Ovary (tissue), 9 donors: Measurements from ENCODE around the gene GALNT10. TPM values are rescaled to one million over a fixed set of nuclear protein-coding genes. Genes with fewer than 3 reads are reported as not detected.
A peak's percentile ranks its signal among the peaks of the same experiment; 100 is the strongest.

Experiments
- DNase-seq, 5 donors: peaks; one replicate each; pipeline ENCODE4 v3.0.0-alpha.2; 2019 to 2020
- H3K27ac ChIP-seq, 2 donors: fragments of 200-600 bp; one replicate each; pipeline versions ENCODE4 v1.5.1 to v1.8.0; 2019 to 2022
- H3K27me3 ChIP-seq: fragments of 200-600 bp; one replicate; pipeline ENCODE4 v1.8.0; 2022
- H3K36me3 ChIP-seq: fragments of 200-600 bp; sonication (generic); one replicate; pipeline ENCODE4 v1.5.1; 2019
- H3K4me1 ChIP-seq: one replicate; pipeline ENCODE4 v1.8.1; 2013; ENCODE audit warnings: mild to moderate bottlenecking, moderate library complexity; ENCODE audit not compliant: insufficient read depth
- H3K4me3 ChIP-seq: fragments of 200-600 bp; sonication (generic); one replicate; pipeline ENCODE4 v1.5.1; 2017
- H3K9me3 ChIP-seq, 2 donors: fragments of 200-600 bp in 1 of 2; sonication (generic) in 1 of 2; one replicate each; pipeline versions ENCODE4 v1.5.1 to v1.8.1; 2013 to 2019; ENCODE audit warnings: mild to moderate bottlenecking in 1 of 2, moderate library complexity in 1 of 2
- CTCF ChIP-seq, 3 donors: fragments of 450-650 bp in 2 of 3; fragments of 200-600 bp in 1 of 3; IDR thresholded peaks; one replicate each; pipeline versions ENCODE4 v1.5.1 to v1.8.0; 2016 to 2022; ENCODE audit warnings: antibody characterized with exemption in 3 of 3, mild to moderate bottlenecking in 1 of 3
- EP300 ChIP-seq: sonication (generic); formaldehyde crosslinking; IDR thresholded peaks from one replicate; pipeline ENCODE4 v1.6.1; 2017; ENCODE audit warnings: antibody characterized with exemption
- POLR2A ChIP-seq: fragments of 450-650 bp; IDR thresholded peaks from one replicate; pipeline ENCODE4 v1.6.1; 2017; ENCODE audit warnings: antibody characterized with exemption, mild to moderate bottlenecking, moderate library complexity
- WGBS, 3 donors: extraction: QIAGEN DNeasy Blood & Tissue Kit in 1 of 3; methylation state at CpG; one replicate each; pipeline versions ENCODE4 v1.1.5 to v1.1.7; 2013 to 2017; 5-methylcytosine and 5-hydroxymethylcytosine counted together
- intact Hi-C, 4 donors: fragments of 100-400 bp; cut with DNase I; formaldehyde crosslinking; loops; one replicate each; pipeline versions ENCODE4 v1.11.0 to v1.15.1; 2022 to 2023
- polyA plus RNA-seq, 2 donors: library from polyadenylated mRNA; stranded (reverse); fragments of 200-250 nt in 1 of 2; fragments of 350-450 nt in 1 of 2; fragmentation: Illumina TruSeq in 1 of 2; extraction: RNeasy Lipid Tissue Mini Kit (QIAGEN cat#74804) in 1 of 2; gene quantifications; one replicate each; pipeline ENCODE4 v1.2.3, GENCODE V29; 2013 to 2014
- total RNA-seq, 7 donors: library from RNA; depleted of rRNA in 2 of 7; stranded (reverse); fragments of >200 nt in 2 of 7; fragmentation: NEBNext Ultra II Directional in 3 of 7; extraction: Animal tissue kit (Norgen Biotek cat#: 25700) in 3 of 7; gene quantifications; one replicate each; pipeline versions ENCODE4 v1.1.0 to v1.2.4, GENCODE V29; 2016 to 2023
- donor health status: DM: no; HTN: no; CAD: no; lungs with moderate emphysema.
- donor health status: DM: no; HTN: no; CAD: no.
- donor health status: Bipolar disorder and iron deficiency.
- donor health status: DM: yes; HTN: yes; CAD: no.
- donor health status: DM: no; HTN: no; CAD: no.
- donor health status: DM: yes; HTN: yes; CAD: no.

The GALNT10 gene
- total and polyA plus RNA-seq, 9 donors: 34.5 to 206 (median 88.7) TPM

GRCh38 chr5:154193283-154193682 lies 2.8 kb downstream of the GALNT10 start:
- peak in 3 of 5 donors; percentile 43 to 49 (median 49) for DNase-seq
- Histone ChIP-seq H3K36me3 (no peaks in the 10 kb centered on the region), H3K27me3 (no peaks in the 10 kb centered on the region), H3K9me3 (no peaks in the 10 kb centered on the region), H3K4me1 (peaks cover 13% of the 10 kb centered on the region), H3K27ac (peak overlapping the region in 1 of 2 donors; percentile 60), H3K4me3 (no peak overlapping the region)
- 12 to 30% (median 15%) methylated on average over 3 of the region's 3 CpGs for WGBS, 3 donors
- intact Hi-C loops: loop anchor here (5.0 to 10.0 kb wide), 6 partner anchors 82 to 554 kb away; no protein-coding TSS in a partner anchor
- TF ChIP-seq EP300 (no peak), POLR2A (no peak), CTCF (IDR thresholded peaks at IDR 0.05) (no peak)

GRCh38 chr5:154193701-154194121 lies 3.2 kb downstream of the GALNT10 start:
- Histone ChIP-seq H3K27me3 (no peaks in the 10 kb centered on the region), H3K4me3 (no peak overlapping the region), H3K27ac (peak overlapping the region in 1 of 2 donors; percentile 60), H3K9me3 (no peaks in the 10 kb centered on the region), H3K36me3 (no peaks in the 10 kb centered on the region), H3K4me1 (peaks cover 15% of the 10 kb centered on the region)
- TF ChIP-seq EP300: no peak
- 43 to 47% (median 44%) methylated on average over 1 of the region's 1 CpG for WGBS, 3 donors
- intact Hi-C loops: loop anchor here (5.0 to 10.0 kb wide), 6 partner anchors 81 to 554 kb away; no protein-coding TSS in a partner anchor
- no peak for DNase-seq

GRCh38 chr5:154194345-154195329 lies 4.1 kb downstream of the GALNT10 start:
- DNase-seq: no peak
- intact Hi-C loops: loop anchor here (5.0 to 10.0 kb wide), 8 partner anchors 80 to 553 kb away; no protein-coding TSS in a partner anchor
- no peaks in the 10 kb centered on the region for H3K27me3 ChIP-seq
- TF ChIP-seq POLR2A: no peak
- TF ChIP-seq EP300: no peak
- no peak for TF ChIP-seq CTCF (IDR thresholded peaks at IDR 0.05)
- WGBS, 3 donors: 59 to 64% (median 62%) methylated on average over 8 of the region's 8 CpGs
- H3K36me3 ChIP-seq: no peaks in the 10 kb centered on the region
- H3K4me3 ChIP-seq: no peak overlapping the region
- H3K9me3 ChIP-seq: no peaks in the 10 kb centered on the region
- H3K27ac ChIP-seq: no peak overlapping the region
- H3K4me1 ChIP-seq: peaks cover 15% of the 10 kb centered on the region

GRCh38 chr5:154196281-154196680 lies 5.7 kb downstream of the GALNT10 start:
- 97 to 100% (median 98%) methylated on average over 1 of the region's 1 CpG for WGBS, 3 donors
- TF ChIP-seq CTCF (IDR thresholded peaks at IDR 0.05) (no peak), EP300 (no peak), POLR2A (no peak)
- peaks cover 16% of the 10 kb centered on the region for H3K4me1 ChIP-seq

More at GRCh38 chr5:154196281-154196680, 5.7 kb downstream of the GALNT10 start:
- DNase-seq: no peak
- Histone ChIP-seq H3K4me3 (no peak overlapping the region), H3K36me3 (no peaks in the 10 kb centered on the region), H3K9me3 (no peaks in the 10 kb centered on the region), H3K27me3 (no peaks in the 10 kb centered on the region), H3K27ac (no peak overlapping the region)
- intact Hi-C loops: loop anchor here (5.0 to 10.0 kb wide), 6 partner anchors 79 to 546 kb away; no protein-coding TSS in a partner anchor
